Epithelial cell of esophagus (primary cell): ENCODE results near the gene MAML3.

Source experiments
- DNase-seq: peaks from one replicate; pipeline ENCODE4 v3.0.0; 2010; ENCODE audit warnings: low read depth
- H3K4me3 ChIP-seq: 2 replicates; pipeline ENCODE4 v1.5.1; 2011; ENCODE audit warnings: mild to moderate bottlenecking, low read length, control low read depth
- TF ChIP-seq, protein P1 (sequence below): IDR thresholded peaks from 2 replicates; pipeline ENCODE4 v1.5.1; 2011; ENCODE audit warnings: low read depth, mild to moderate bottlenecking, low read length, control low read depth, inconsistent platforms; ENCODE audit not compliant: insufficient read depth; ENCODE audit errors: missing control alignments

The MAML3 gene

GRCh38 chr4:140076307-140076706 is 77.7 kb downstream of the MAML3 start:
- no peak overlapping the region for H3K4me3 ChIP-seq
- TF ChIP-seq, protein P1, sequence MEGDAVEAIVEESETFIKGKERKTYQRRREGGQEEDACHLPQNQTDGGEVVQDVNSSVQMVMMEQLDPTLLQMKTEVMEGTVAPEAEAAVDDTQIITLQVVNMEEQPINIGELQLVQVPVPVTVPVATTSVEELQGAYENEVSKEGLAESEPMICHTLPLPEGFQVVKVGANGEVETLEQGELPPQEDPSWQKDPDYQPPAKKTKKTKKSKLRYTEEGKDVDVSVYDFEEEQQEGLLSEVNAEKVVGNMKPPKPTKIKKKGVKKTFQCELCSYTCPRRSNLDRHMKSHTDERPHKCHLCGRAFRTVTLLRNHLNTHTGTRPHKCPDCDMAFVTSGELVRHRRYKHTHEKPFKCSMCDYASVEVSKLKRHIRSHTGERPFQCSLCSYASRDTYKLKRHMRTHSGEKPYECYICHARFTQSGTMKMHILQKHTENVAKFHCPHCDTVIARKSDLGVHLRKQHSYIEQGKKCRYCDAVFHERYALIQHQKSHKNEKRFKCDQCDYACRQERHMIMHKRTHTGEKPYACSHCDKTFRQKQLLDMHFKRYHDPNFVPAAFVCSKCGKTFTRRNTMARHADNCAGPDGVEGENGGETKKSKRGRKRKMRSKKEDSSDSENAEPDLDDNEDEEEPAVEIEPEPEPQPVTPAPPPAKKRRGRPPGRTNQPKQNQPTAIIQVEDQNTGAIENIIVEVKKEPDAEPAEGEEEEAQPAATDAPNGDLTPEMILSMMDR = no peak
- no peak for DNase-seq

DNA sequence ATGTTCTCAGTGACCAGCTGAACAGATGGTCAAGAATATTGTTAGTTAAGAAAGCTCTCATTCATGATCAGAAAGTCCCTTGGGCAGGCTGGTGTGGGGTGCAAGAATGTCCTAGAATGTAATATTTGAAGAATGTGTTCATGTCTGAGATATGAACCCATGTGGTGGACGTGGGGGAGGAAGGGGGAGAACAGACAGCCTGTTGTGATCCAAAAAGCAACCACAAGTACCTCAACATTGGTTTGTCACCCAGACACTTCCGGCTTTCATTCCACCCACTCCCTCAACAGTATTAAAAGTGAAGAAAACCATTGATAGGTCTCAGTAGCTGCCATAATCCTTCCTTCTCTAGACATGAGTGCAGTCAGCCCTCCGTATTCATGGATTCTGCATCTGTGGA is 82.2 kb downstream of the MAML3 start:
- TF ChIP-seq, protein P1 = no peak
- no peak overlapping the region for H3K4me3 ChIP-seq
- DNase-seq = no peak

DNA sequence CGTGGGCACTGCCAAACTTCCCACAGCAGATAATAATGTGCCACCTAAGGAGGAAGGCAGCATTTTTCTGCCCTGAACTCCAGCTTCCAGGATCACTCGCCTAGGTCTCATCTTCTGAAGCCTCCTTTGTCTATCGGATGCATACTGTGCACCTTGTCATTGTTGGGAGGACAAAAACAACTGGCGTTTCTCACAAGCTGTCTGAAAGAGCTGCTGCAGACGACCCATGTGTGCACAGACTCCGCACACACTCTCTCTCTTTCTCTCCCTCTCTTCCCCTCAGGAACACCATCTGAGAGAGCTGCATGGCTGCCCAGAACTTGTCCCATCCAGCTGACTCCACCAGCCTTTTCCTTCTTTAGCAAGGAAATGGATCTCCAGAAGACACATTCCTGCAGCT is 83.0 kb downstream of the MAML3 start:
- H3K4me3 ChIP-seq = no peak overlapping the region
- TF ChIP-seq, protein P1 = no peak
- DNase-seq = no peak

DNA sequence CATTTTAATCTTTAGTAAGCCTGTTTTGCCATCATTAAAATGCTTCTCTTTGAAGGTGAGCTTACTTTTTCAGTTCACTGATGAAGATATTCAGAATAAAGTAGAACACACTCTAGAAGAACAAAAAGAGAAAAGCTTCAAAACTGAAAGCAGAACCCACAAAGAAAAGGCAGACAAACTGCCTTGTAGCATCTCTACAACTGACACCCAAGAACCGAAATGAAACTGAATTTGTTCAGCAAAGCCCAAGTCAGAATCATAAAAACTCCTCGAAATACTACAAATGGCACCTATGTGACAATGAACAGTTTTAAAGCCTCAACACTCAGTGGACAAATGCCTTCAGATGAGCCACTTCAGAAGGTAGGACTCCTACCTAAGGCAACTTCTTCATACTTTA is 83.6 kb downstream of the MAML3 start:
- TF ChIP-seq, protein P1 = no peak
- H3K4me3 ChIP-seq = no peak overlapping the region
- DNase-seq = no peak

- DNase-seq = peak; percentile 57
- TF ChIP-seq, protein P1 = no peak
These were observed 84.9 kb downstream of the MAML3 start for GRCh38 chr4:140069066-140069465.

GRCh38 chr4:140068271-140068670 is 85.7 kb downstream of the MAML3 start:
- TF ChIP-seq, protein P1 = no peak
- H3K4me3 ChIP-seq = no peak overlapping the region
- no peak for DNase-seq

More at GRCh38 chr4:140069066-140069465, 84.9 kb downstream of the MAML3 start:
- H3K4me3 ChIP-seq = no peak overlapping the region
